HEK293 (cell line): ENCODE measurements around the gene C9orf85.
"Not testable (repeated sequence)": the region's sequence is repeated elsewhere in the genome, so short reads cannot be mapped to it uniquely, and the experiment has no call there.

ENCODE experiments used
- CTCF ChIA-PET: fragments of 350-600 bp; formaldehyde crosslinking; extraction: SDS; loops from one replicate; lab custom pipeline; 2021; ENCODE audit warnings: antibody characterized with exemption; lab: Yijun Ruan, JAX
- POLR2A ChIA-PET: fragments of 300-600 bp; formaldehyde crosslinking; extraction: SDS; loops from one replicate; lab custom pipeline; 2020; ENCODE audit warnings: antibody characterized with exemption, inconsistent platforms; lab: Yijun Ruan, JAX
- H3K27ac ChIP-seq: fragments of 200-500 bp; sonication (Bioruptor generic); 2 replicates; pipeline ENCODE4 v1.5.1; 2014; ENCODE audit warnings: low read depth, low read length, control low read depth, inconsistent platforms; ENCODE audit errors: extremely low read depth
- H3K36me3 ChIP-seq, 2 experiments: fragments of 200-500 bp in 1 of 2; sonication (Bioruptor generic) in 1 of 2; 1 replicate in 1 of 2; 2 replicates in 1 of 2; pipeline ENCODE4 v1.5.1; 2014 to 2017; ENCODE audit warnings: inconsistent platforms in 2 of 2, low read length in 2 of 2; ENCODE audit not compliant: control insufficient read depth in 2 of 2, insufficient read depth in 1 of 2
- H3K4me1 ChIP-seq: fragments of 200-500 bp; sonication (Bioruptor generic); 2 replicates; pipeline ENCODE4 v1.5.1; 2014; ENCODE audit warnings: mild to moderate bottlenecking, low read length, inconsistent platforms; ENCODE audit not compliant: control insufficient read depth, insufficient read depth
- H3K4me3 ChIP-seq: 2 replicates; pipeline ENCODE4 v1.5.1; 2011; ENCODE audit warnings: low read depth, mild to moderate bottlenecking, control low read depth, low read length, moderate library complexity
- H3K9me3 ChIP-seq: fragments of 200-500 bp; sonication (Bioruptor generic); 2 replicates; pipeline ENCODE4 v1.5.1; 2014; ENCODE audit warnings: low read depth, low read length, inconsistent platforms; ENCODE audit not compliant: control insufficient read depth, insufficient read depth
- MZF1 ChIP-seq: fragments of 450-650 bp; formaldehyde crosslinking; IDR thresholded peaks from 2 replicates; pipeline ENCODE4 v1.5.1; 2017; ENCODE audit warnings: missing biosample characterization, missing genetic modification characterization, borderline replicate concordance
- OVOL3 ChIP-seq: fragments of 450-650 bp; formaldehyde crosslinking; IDR thresholded peaks from 2 replicates; pipeline ENCODE4 v1.5.1; 2016; ENCODE audit warnings: missing biosample characterization, missing genetic modification characterization
- ZNF174 ChIP-seq: fragments of 450-650 bp; formaldehyde crosslinking; IDR thresholded peaks from 2 replicates; pipeline ENCODE4 v1.5.0; 2017; ENCODE audit warnings: missing biosample characterization, mild to moderate bottlenecking, missing genetic modification characterization
- ZNF362 ChIP-seq: fragments of 450-650 bp; formaldehyde crosslinking; IDR thresholded peaks from 2 replicates; pipeline ENCODE4 v1.5.1; 2016; ENCODE audit warnings: missing biosample characterization, missing genetic modification characterization
- ZSCAN30 ChIP-seq: fragments of 450-650 bp; IDR thresholded peaks from 2 replicates; pipeline ENCODE4 v1.5.1; 2018; ENCODE audit warnings: missing biosample characterization, mild to moderate bottlenecking, missing genetic modification characterization, moderate library complexity
- TF ChIP-seq, protein P1 (sequence below): fragments of 450-650 bp; formaldehyde crosslinking; IDR thresholded peaks from 2 replicates; pipeline ENCODE4 v1.5.1; 2017; ENCODE audit warnings: missing biosample characterization, missing genetic modification characterization

C9orf85 gene

DNA sequence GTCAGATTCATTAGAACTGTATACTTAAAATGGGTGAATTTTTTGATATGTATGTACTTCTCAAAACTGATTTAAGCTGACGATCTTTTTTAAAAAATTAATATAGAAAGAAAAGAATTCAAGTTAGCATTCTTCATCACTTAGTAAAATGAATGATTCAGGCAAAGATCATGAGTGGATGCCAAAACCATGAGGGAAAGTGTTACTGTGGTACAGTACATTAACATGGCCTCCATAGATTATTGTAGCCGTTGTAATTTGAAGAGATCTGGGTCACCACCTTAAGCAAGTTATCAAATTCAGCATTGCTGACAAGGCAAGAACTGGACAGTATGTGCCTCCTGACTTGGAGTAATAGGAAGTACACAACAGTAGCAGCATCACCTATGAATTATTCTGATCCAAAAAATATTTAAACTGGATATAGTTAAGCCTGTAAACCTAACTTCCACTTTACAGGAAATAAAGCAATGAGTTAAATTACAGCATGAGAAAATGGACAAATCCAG, 29.7 kb downstream of the C9orf85 start:
- Histone ChIP-seq H3K9me3 (no peaks in the 10 kb centered on the region), H3K4me3 (no peak overlapping the region), H3K4me1 (no peaks in the 10 kb centered on the region), H3K27ac (no peak overlapping the region), H3K36me3 (no peaks in the 10 kb centered on the region)
- TF ChIP-seq, protein P1, sequence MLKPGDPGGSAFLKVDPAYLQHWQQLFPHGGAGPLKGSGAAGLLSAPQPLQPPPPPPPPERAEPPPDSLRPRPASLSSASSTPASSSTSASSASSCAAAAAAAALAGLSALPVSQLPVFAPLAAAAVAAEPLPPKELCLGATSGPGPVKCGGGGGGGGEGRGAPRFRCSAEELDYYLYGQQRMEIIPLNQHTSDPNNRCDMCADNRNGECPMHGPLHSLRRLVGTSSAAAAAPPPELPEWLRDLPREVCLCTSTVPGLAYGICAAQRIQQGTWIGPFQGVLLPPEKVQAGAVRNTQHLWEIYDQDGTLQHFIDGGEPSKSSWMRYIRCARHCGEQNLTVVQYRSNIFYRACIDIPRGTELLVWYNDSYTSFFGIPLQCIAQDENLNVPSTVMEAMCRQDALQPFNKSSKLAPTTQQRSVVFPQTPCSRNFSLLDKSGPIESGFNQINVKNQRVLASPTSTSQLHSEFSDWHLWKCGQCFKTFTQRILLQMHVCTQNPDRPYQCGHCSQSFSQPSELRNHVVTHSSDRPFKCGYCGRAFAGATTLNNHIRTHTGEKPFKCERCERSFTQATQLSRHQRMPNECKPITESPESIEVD (tag by site-specific recombination), result no peak; the same call in 1 of the 2 replicates
- no peak for TF ChIP-seq OVOL3 (tag by site-specific recombination)
- CTCF ChIA-PET, result interaction anchor here (0.7 to 1.2 kb wide), 2 partner anchors 122 to 646 kb away, joined by 3 to 4 read pairs; no protein-coding TSS in a partner anchor
- POLR2A ChIA-PET, result no interaction called here

DNA sequence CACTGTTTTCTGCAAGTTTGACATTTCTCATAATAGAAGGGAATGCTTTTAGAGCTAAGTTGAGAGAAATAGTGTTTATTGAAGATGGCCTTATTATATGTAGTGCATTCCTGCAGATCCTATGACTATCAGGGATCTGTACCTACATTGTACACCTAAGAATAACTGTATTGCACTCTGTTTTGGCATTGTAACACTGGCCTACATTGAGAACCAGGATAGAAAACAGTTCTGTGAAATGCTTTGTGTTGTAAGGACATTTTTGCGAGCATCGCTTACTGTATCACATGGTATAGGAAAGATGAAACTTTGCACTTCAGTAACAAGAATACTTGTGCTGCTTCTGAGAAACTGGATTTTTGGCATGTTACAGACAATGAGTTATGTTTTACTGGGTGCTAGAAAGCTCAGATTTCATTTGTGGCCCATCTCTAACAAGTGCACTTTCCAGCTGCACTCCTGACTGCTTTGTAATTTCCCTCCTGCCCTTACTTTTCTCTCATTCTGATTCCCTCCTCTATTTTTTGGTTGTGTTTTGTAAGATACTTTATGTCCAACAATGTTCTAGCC, 30.6 kb downstream of the C9orf85 start:
- Histone ChIP-seq H3K36me3 (no peaks in the 10 kb centered on the region), H3K27ac (no peak overlapping the region), H3K4me3 (no peak overlapping the region), H3K4me1 (no peaks in the 10 kb centered on the region), H3K9me3 (no peaks in the 10 kb centered on the region)
- ChIA-PET CTCF (interaction anchor here (0.7 kb wide), 1 partner anchor 9 kb away, joined by 3 read pairs; no protein-coding TSS in a partner anchor), POLR2A (no interaction called here)
- no peak for TF ChIP-seq MZF1
- no peak for TF ChIP-seq ZNF362 (tag by site-specific recombination)
- TF ChIP-seq, protein P1 (tag by site-specific recombination), result peak; percentile 91

DNA sequence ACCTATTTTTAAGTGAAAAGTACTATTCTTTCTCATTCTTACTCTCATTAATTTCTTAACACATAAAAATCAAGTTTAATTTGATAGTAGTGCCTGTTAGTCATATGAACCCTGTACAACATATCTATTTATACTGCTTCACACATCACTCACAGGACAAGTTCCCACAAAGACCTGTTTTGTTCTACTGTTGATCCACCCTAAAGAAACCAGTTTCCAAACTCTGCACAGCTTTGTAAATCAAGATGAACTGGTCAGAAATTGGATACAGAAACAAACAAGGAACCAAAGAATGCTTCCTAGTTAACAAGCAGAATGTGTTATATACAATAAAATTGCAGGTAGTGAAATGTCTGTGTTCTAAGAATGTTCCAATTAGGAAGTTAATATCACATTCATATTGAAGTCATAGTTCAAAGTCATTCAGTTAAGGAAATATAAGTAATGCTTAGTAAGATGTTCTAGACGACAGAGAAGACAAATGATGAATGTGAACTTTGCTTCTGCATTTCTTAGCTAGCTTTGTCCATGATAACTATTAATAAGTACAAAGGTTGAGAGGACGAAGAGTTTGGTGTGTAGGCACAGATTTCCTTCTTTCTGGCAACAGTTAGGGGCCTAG, 33.4 kb downstream of the C9orf85 start:
- H3K4me3 ChIP-seq, result no peak overlapping the region
- H3K27ac ChIP-seq, result no peak overlapping the region
- no peaks in the 10 kb centered on the region for H3K9me3 ChIP-seq
- no peaks in the 10 kb centered on the region for H3K4me1 ChIP-seq
- POLR2A ChIA-PET, result no interaction called here
- no peak for TF ChIP-seq ZNF174
- TF ChIP-seq ZSCAN30 (tag by site-specific recombination), result no peak
- CTCF ChIA-PET, result interaction anchor here (0.6 to 0.7 kb wide), 4 partner anchors 35 to 222 kb away, joined by 3 to 5 read pairs (median 4); no protein-coding TSS in a partner anchor
- H3K36me3 ChIP-seq, result peaks cover 0 to 4% of the 10 kb centered on the region in 2 experiments; a peak in 1 of 3 replicates

GRCh38 chr9:71954652-71955051, 43.2 kb downstream of the C9orf85 start:
- H3K9me3 ChIP-seq, CTCF ChIA-PET, POLR2A ChIA-PET, H3K27ac ChIP-seq, H3K36me3 ChIP-seq, H3K4me3 ChIP-seq, H3K4me1 ChIP-seq: not testable (repeated sequence)
